H1 (cell line): ENCODE data around the gene ARL8A. TPM values are rescaled to one million over a fixed set of nuclear protein-coding genes. Genes with fewer than 3 reads are reported as not detected.

Experiments used
- CTCF ChIA-PET: fragments of 300-600 bp; sonication (Branson Sonifier 250); formaldehyde crosslinking; loops from one replicate; lab custom pipeline; 2021; ENCODE audit not compliant: partially characterized antibody; lab: Charles Lee
- POLR2A ChIA-PET: fragments of 300-600 bp; sonication (Branson Sonifier 250); formaldehyde crosslinking; loops from one replicate; lab custom pipeline; 2021; ENCODE audit warnings: inconsistent platforms; ENCODE audit not compliant: partially characterized antibody; lab: Charles Lee
- DNase-seq, 2 experiments: peaks; one replicate each; pipeline versions ENCODE4 v3.0.0 to v3.0.0-alpha.2; 2010 to 2022; ENCODE audit warnings: low spot score in 2 of 2, low read depth in 1 of 2, mixed read lengths in 1 of 2
- FAIRE-seq: peaks from 2 replicates; lab custom pipeline; 2011; peaks lifted over from hg19 to GRCh38; lab: Jason Lieb, UNC
- H2AFZ ChIP-seq: 2 replicates; pipeline ENCODE4 v1.8.1; 2012; ENCODE audit warnings: low read length, inconsistent platforms
- H2AK5ac ChIP-seq: 2 replicates; pipeline ENCODE4 v1.6.1; 2013; ENCODE audit warnings: low read depth, low read length
- H2BK120ac ChIP-seq: replicated peaks from 2 replicates; pipeline ENCODE3; 2013; ENCODE audit warnings: low read depth, low read length, inconsistent platforms
- H2BK12ac ChIP-seq: 2 replicates; pipeline ENCODE4 v1.6.1; 2013; ENCODE audit warnings: low read depth, low read length
- H2BK15ac ChIP-seq: 2 replicates; pipeline ENCODE4 v1.6.1; 2013; ENCODE audit warnings: low read length
- H2BK20ac ChIP-seq: 2 replicates; pipeline ENCODE4 v1.6.1; 2013; ENCODE audit warnings: low read length
- H2BK5ac ChIP-seq: 2 replicates; pipeline ENCODE4 v1.6.1; 2013; ENCODE audit warnings: low read depth, low read length
- H3K14ac ChIP-seq: 2 replicates; pipeline ENCODE4 v1.6.1; 2013; ENCODE audit warnings: inconsistent platforms; ENCODE audit not compliant: insufficient read length
- H3K18ac ChIP-seq: 2 replicates; pipeline ENCODE4 v1.6.1; 2013; ENCODE audit warnings: low read length; ENCODE audit errors: extremely low read depth
- H3K23ac ChIP-seq: 2 replicates; pipeline ENCODE4 v1.6.1; 2013; ENCODE audit warnings: inconsistent platforms; ENCODE audit not compliant: insufficient read length
- H3K23me2 ChIP-seq: 2 replicates; pipeline ENCODE4 v1.6.1; 2013; ENCODE audit warnings: low read depth, low read length
- H3K27ac ChIP-seq: 2 replicates; pipeline ENCODE4 v1.6.1; 2011; ENCODE audit warnings: low read depth, low read length, inconsistent platforms
- H3K27me3 ChIP-seq, 4 experiments: replicated peaks in 1 of 4; 1 replicate in 1 of 4; 2 replicates in 3 of 4; pipeline versions ENCODE4 v1.6.1 to v1.8.1; 2011 to 2013; ENCODE audit warnings: low read length in 3 of 4, mild to moderate bottlenecking in 3 of 4, inconsistent platforms in 2 of 4, mixed read lengths in 2 of 4, moderate library complexity in 1 of 4; ENCODE audit not compliant: control insufficient read depth in 3 of 4, insufficient read depth in 3 of 4; ENCODE audit errors: extremely low read depth in 1 of 4
- H3K36me3 ChIP-seq, 4 experiments: 2 replicates each; pipeline versions ENCODE4 v1.6.1 to v1.8.1; 2011 to 2013; ENCODE audit warnings: mild to moderate bottlenecking in 4 of 4, low read length in 3 of 4, moderate library complexity in 2 of 4, control low read depth in 1 of 4, inconsistent platforms in 1 of 4; ENCODE audit not compliant: insufficient read depth in 4 of 4, control insufficient read depth in 2 of 4
- H3K4ac ChIP-seq: replicated peaks from 2 replicates; pipeline ENCODE3; 2013; ENCODE audit warnings: low read length, low read depth, mixed read lengths, inconsistent platforms; ENCODE audit not compliant: insufficient read length
- H3K4me1 ChIP-seq, 4 experiments: replicated peaks in 1 of 4; 1 replicate in 1 of 4; 2 replicates in 3 of 4; pipeline versions ENCODE4 v1.6.1 to v1.8.1; 2011 to 2013; ENCODE audit warnings: low read length in 3 of 4, inconsistent platforms in 2 of 4, mixed read lengths in 1 of 4; ENCODE audit not compliant: insufficient read depth in 4 of 4, control insufficient read depth in 3 of 4
- H3K4me2 ChIP-seq, 2 experiments: 2 replicates each; pipeline versions ENCODE4 v1.6.1 to v1.8.1; 2011 to 2013; ENCODE audit warnings: low read depth in 2 of 2, low read length in 2 of 2, control low read depth in 1 of 2, inconsistent platforms in 1 of 2, mild to moderate bottlenecking in 1 of 2; ENCODE audit not compliant: insufficient read depth in 1 of 2
- H3K4me3 ChIP-seq, 4 experiments: fragments of 200-600, 300-600 bp in 1 of 4; sonication (generic), shearing (Covaris generic), sonication (Bioruptor Twin) in 1 of 4; 2 replicates each; pipeline versions ENCODE4 v1.5.1 to v1.8.1; 2011 to 2016; ENCODE audit warnings: low read length in 4 of 4, low read depth in 3 of 4, control low read depth in 2 of 4, inconsistent platforms in 2 of 4, mild to moderate bottlenecking in 2 of 4, mixed read lengths in 1 of 4, moderate library complexity in 1 of 4; ENCODE audit not compliant: insufficient read depth in 2 of 4; ENCODE audit errors: extremely low read depth in 1 of 4
- H3K56ac ChIP-seq: replicated peaks from 2 replicates; pipeline ENCODE3; 2013; ENCODE audit warnings: low read depth, mild to moderate bottlenecking, mixed read lengths, low read length, inconsistent platforms; ENCODE audit not compliant: insufficient read length
- H3K79me1 ChIP-seq: 2 replicates; pipeline ENCODE4 v1.6.1; 2013; ENCODE audit warnings: low read depth, low read length, control low read depth
- H3K79me2 ChIP-seq, 2 experiments: 2 replicates each; pipeline versions ENCODE4 v1.6.1 to v1.8.1; 2012 to 2013; ENCODE audit warnings: low read length in 2 of 2, mild to moderate bottlenecking in 2 of 2, inconsistent platforms in 1 of 2; ENCODE audit not compliant: insufficient read depth in 2 of 2, control insufficient read depth in 1 of 2
- H3K9ac ChIP-seq, 4 experiments: replicated peaks in 1 of 4; 1 replicate in 1 of 4; 2 replicates in 3 of 4; pipeline versions ENCODE4 v1.6.1 to v1.8.1; 2011 to 2013; ENCODE audit warnings: low read depth in 3 of 4, low read length in 3 of 4, control low read depth in 2 of 4, mild to moderate bottlenecking in 2 of 4, moderate library complexity in 2 of 4, inconsistent platforms in 1 of 4; ENCODE audit errors: extremely low read depth in 1 of 4
- H3K9me3 ChIP-seq, 2 experiments: 2 replicates each; pipeline versions ENCODE4 v1.6.1 to v1.8.1; 2012 to 2013; ENCODE audit warnings: mild to moderate bottlenecking in 2 of 2, moderate library complexity in 2 of 2, control low read depth in 1 of 2, inconsistent platforms in 1 of 2, low read depth in 1 of 2, low read length in 1 of 2, mixed read lengths in 1 of 2; ENCODE audit not compliant: insufficient read depth in 2 of 2
- H4K20me1 ChIP-seq, 2 experiments: replicated peaks in 1 of 2; 2 replicates each; pipeline versions ENCODE3 to v1.8.1; 2011 to 2013; ENCODE audit warnings: inconsistent platforms in 2 of 2, low read length in 2 of 2, mild to moderate bottlenecking in 1 of 2; ENCODE audit not compliant: insufficient read depth in 2 of 2, control insufficient read depth in 1 of 2
- H4K5ac ChIP-seq: 2 replicates; pipeline ENCODE4 v1.6.1; 2013; ENCODE audit warnings: low read length, low read depth, mixed read lengths, inconsistent platforms; ENCODE audit not compliant: insufficient read length
- H4K8ac ChIP-seq: 2 replicates; pipeline ENCODE4 v1.8.0; 2013; ENCODE audit warnings: mild to moderate bottlenecking, moderate library complexity, low read length, inconsistent platforms; ENCODE audit not compliant: insufficient read depth; ENCODE audit errors: extremely low read depth
- H4K91ac ChIP-seq: replicated peaks from 2 replicates; pipeline ENCODE3; 2013; ENCODE audit warnings: low read length, mixed read lengths, inconsistent platforms; ENCODE audit not compliant: insufficient read length
- CBX5 ChIP-seq: fragments of 300-800, 300-1000 bp; sonication (generic); IDR thresholded peaks from 2 replicates; pipeline ENCODE4 v1.7.1; 2016; ENCODE audit warnings: antibody characterized with exemption, low read length, low read depth
- CEBPB ChIP-seq: IDR thresholded peaks from 2 replicates; pipeline ENCODE4 v1.6.1; 2012; ENCODE audit warnings: low read depth, low read length
- FOSL1 ChIP-seq: IDR thresholded peaks from 2 replicates; pipeline ENCODE4 v1.6.1; 2011; ENCODE audit warnings: mild to moderate bottlenecking, low read depth, low read length, moderate library complexity; ENCODE audit not compliant: insufficient read depth
- HDAC2 ChIP-seq, 2 experiments: fragments of 300-600 bp in 1 of 2; sonication (generic) in 1 of 2; IDR thresholded peaks; 2 replicates each; pipeline ENCODE4 v1.6.1; 2011 to 2012; ENCODE audit warnings: low read depth in 2 of 2, low read length in 2 of 2, mild to moderate bottlenecking in 2 of 2, moderate library complexity in 2 of 2, borderline replicate concordance in 1 of 2, inconsistent platforms in 1 of 2
- KDM5A ChIP-seq: fragments of 200-600 bp; IDR thresholded peaks from 2 replicates; pipeline ENCODE4 v1.7.1; 2012; ENCODE audit warnings: mild to moderate bottlenecking, low read length, inconsistent platforms, mixed read lengths
- POLR2A ChIP-seq, 2 experiments: IDR thresholded peaks; 1 replicate in 1 of 2; 2 replicates in 1 of 2; pipeline ENCODE4 v1.6.1; 2011; ENCODE audit warnings: low read depth in 2 of 2, low read length in 2 of 2, mild to moderate bottlenecking in 2 of 2; ENCODE audit errors: control extremely low read depth in 1 of 2
- POU5F1 ChIP-seq: IDR thresholded peaks from 2 replicates; pipeline ENCODE4 v1.6.1; 2011; ENCODE audit warnings: low read depth, mild to moderate bottlenecking, low read length, moderate library complexity
- RAD21 ChIP-seq, 2 experiments: IDR thresholded peaks in 1 of 2; conservative IDR thresholded peaks in 1 of 2; 2 replicates each; pipeline ENCODE4 v1.6.1; 2011; ENCODE audit warnings: low read depth in 2 of 2, low read length in 2 of 2, improper control_type of control experiment in 1 of 2, inconsistent platforms in 1 of 2, mild to moderate bottlenecking in 1 of 2, moderate library complexity in 1 of 2
- RXRA ChIP-seq: IDR thresholded peaks from 2 replicates; pipeline ENCODE4 v1.6.1; 2011; ENCODE audit warnings: low read depth, mild to moderate bottlenecking, low read length, moderate library complexity; ENCODE audit not compliant: insufficient read depth
- SIX5 ChIP-seq: IDR thresholded peaks from 2 replicates; pipeline ENCODE4 v1.6.1; 2011; ENCODE audit warnings: mild to moderate bottlenecking, low read depth, low read length
- SP2 ChIP-seq: IDR thresholded peaks from 2 replicates; pipeline ENCODE4 v1.6.1; 2012; ENCODE audit warnings: mild to moderate bottlenecking, low read length, inconsistent platforms
- ZNF274 ChIP-seq: IDR thresholded peaks from 2 replicates; pipeline ENCODE4 v1.7.0; 2012; ENCODE audit warnings: low read length, borderline replicate concordance; ENCODE audit errors: extremely low read depth
- WGBS, 2 experiments: shearing (Covaris generic) in 1 of 2; methylation state at CpG; one replicate each; pipeline versions ENCODE4 v1.1.6 to v1.1.7; 2013 to 2015; ENCODE audit warnings: low lambda C conversion rate in 2 of 2, mixed read lengths in 2 of 2, inconsistent platforms in 1 of 2, low coverage in 1 of 2, missing lambda C conversion rate in 1 of 2; ENCODE audit not compliant: insufficient replicate concordance in 2 of 2, insufficient coverage in 1 of 2, insufficient read length in 1 of 2; ENCODE audit errors: extremely low coverage in 1 of 2, missing lambda C conversion rate in 1 of 2; 5-methylcytosine and 5-hydroxymethylcytosine counted together
- polyA plus RNA-seq, 7 experiments: library from polyadenylated mRNA; depleted of rRNA in 3 of 7; stranded (reverse) in 5 of 7; unstranded in 2 of 7; fragments of >200 nt in 5 of 7; fragments of 200-250 nt in 2 of 7; gene quantifications; 1 replicate in 5 of 7; 2 replicates in 1 of 7; 4 replicates in 1 of 7; pipeline versions ENCODE4 v1.2.1 to v1.2.3, GENCODE V29; 2011 to 2013; ENCODE audit warnings: missing spikeins in 2 of 7, mixed read lengths in 2 of 7
- total RNA-seq: library from RNA; stranded (reverse); fragmentation: NEBNext Ultra II Directional; extraction: Animal tissue kit (Norgen Biotek cat#: 25700); gene quantifications from 2 replicates; pipeline ENCODE4 v1.2.1, GENCODE V29; 2021

The ARL8A gene
- total and polyA plus RNA-seq, 2 of the 8 experiments (the other 6 are each of a cell fraction or from before 2014, with no cell fraction given), result 40.3 to 58.7 TPM

DNA sequence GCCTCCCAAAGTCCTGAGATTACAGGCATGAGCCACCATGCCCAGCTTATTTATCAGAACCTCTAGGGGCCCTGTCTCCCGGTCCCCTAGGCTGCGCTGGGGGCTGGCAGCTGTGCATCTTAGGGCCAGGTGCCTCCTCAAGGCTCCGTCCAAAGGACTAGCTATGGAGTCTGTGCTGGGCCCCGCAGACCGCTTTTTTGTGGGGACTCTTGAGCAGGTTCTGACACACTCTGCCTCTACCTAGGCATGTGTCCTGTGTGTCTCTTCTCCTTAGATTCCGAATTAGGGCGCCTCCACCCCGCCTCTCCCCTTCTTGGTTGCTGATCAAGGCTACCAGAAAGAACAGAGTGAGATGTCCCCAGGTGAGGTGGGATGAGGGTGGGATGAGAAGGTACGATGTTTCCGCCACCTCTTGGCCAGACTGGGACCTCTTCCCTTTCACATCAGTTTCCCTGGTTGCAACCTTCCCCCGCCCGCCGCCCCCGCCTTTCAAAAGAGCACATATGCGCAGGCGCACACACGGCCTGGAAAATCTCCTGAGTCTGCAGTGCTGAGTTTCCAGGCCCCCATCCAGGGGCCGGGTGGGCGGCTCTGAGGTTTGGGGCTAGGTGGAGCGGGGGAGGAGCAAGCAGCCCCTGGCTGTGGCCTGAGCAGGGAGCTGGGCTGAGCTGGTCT is 20.9 kb upstream of the ARL8A start:
- Histone ChIP-seq H2AK5ac (no peak overlapping the region), H4K20me1 (no peaks in the 10 kb centered on the region), H3K23ac (no peak overlapping the region), H3K27me3 (no peaks in the 10 kb centered on the region), H2BK120ac (no peak overlapping the region), H3K18ac (no peak overlapping the region)
- TF ChIP-seq FOSL1, result no peak
- TF ChIP-seq KDM5A, result no peak
- no peak for TF ChIP-seq POU5F1
- TF ChIP-seq CEBPB, result no peak
- TF ChIP-seq RXRA, result no peak
- TF ChIP-seq CBX5, result no peak
- no peak for TF ChIP-seq SP2
- no peak for TF ChIP-seq SIX5
- TF ChIP-seq POLR2A (IDR thresholded peaks at IDR 0.05; ENCODE audit: control extremely low read depth in 1 of 2, low read depth in 2 of 2, low read length in 2 of 2), result no peak
- no peak for TF ChIP-seq RAD21 (IDR thresholded peaks at IDR 0.05 in 1 of 2, conservative IDR thresholded peaks at IDR 0.05 in 1 of 2; ENCODE audit: low read depth in 2 of 2, low read length in 2 of 2)
- no peak for TF ChIP-seq ZNF274
- TF ChIP-seq HDAC2 (IDR thresholded peaks at IDR 0.05; ENCODE audit: borderline replicate concordance in 1 of 2, low read depth in 2 of 2, low read length in 2 of 2), result no peak
- TF ChIP-seq, all 59 proteins: peak for 0
- Histone ChIP-seq H3K14ac (no peak overlapping the region), H2BK12ac (no peak overlapping the region), H4K8ac (no peak overlapping the region), H3K9ac (no peak overlapping the region), H3K4ac (no peak overlapping the region), H3K56ac (no peak overlapping the region), H3K79me2 (no peaks in the 10 kb centered on the region), H3K27ac (no peak overlapping the region), H2BK20ac (no peak overlapping the region), H2BK15ac (no peak overlapping the region), H2BK5ac (no peak overlapping the region), H3K23me2 (no peaks in the 10 kb centered on the region), H2AFZ (no peak overlapping the region; the same call in 1 of the 2 replicates), H4K5ac (no peak overlapping the region), H3K9me3 (no peaks in the 10 kb centered on the region), H3K4me3 (no peak overlapping the region), H3K4me2 (no peak overlapping the region), H3K79me1 (no peaks in the 10 kb centered on the region), H3K36me3 (no peaks in the 10 kb centered on the region), H3K4me1 (peaks cover 1 to 20% (median 9%) of the 10 kb centered on the region in 4 experiments), H4K91ac (no peak overlapping the region)
- FAIRE-seq (no peak), DNase-seq (no peak)
- 83% methylated on average over 20 of the region's 20 CpGs; no CpG with 5 or more reads in 1 of the 2 experiments for WGBS, 2 experiments
- ChIA-PET POLR2A (interaction anchor here (1.3 to 2.1 kb wide), 3 partner anchors 11 to 18 kb away, joined by 3 to 6 read pairs (median 5); no protein-coding TSS in a partner anchor), CTCF (interaction anchor here (0.6 to 10.1 kb wide), 6 partner anchors 10 to 488 kb away, joined by 3 to 77 read pairs (median 8); no protein-coding TSS in a partner anchor)
